ENCODE measurements around the gene VDAC2.

DNA sequence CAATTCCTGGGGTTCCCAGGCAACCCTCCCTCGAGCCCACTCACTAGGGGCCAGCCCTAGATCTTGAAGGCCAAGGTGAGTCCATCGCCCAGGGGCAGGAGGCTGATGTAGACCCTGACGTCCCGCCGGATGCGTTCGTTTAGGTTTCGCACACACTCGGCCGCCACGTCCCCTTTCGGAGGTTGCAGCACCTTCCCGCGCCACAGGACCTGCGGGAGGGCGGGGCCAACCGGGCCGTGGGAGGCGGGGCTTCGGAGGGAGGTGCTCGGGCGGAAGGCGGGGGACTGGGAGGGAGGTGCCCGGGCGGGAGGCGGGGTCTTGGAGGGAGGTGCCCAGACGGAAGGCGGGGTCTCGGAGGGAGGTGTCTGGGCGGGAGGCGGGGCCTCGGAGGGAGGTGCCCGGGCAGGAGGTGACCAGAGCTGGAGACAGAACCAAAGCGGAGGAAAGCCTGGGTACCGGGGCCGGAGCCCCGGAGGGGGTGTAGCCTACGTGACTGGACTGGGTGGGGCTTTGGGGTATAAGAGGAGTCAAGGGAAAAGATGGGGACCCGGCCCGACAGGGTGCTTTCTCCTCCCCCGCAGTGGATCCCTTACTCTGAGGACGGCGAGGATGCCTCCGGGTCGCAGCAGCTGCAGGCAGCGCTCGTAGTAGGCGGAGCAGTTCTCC, 23.6 kb downstream of the VDAC2 start:
- no peak for TF ChIP-seq POLR2A (IDR thresholded peaks at IDR 0.05)
- TF ChIP-seq, protein P1, sequence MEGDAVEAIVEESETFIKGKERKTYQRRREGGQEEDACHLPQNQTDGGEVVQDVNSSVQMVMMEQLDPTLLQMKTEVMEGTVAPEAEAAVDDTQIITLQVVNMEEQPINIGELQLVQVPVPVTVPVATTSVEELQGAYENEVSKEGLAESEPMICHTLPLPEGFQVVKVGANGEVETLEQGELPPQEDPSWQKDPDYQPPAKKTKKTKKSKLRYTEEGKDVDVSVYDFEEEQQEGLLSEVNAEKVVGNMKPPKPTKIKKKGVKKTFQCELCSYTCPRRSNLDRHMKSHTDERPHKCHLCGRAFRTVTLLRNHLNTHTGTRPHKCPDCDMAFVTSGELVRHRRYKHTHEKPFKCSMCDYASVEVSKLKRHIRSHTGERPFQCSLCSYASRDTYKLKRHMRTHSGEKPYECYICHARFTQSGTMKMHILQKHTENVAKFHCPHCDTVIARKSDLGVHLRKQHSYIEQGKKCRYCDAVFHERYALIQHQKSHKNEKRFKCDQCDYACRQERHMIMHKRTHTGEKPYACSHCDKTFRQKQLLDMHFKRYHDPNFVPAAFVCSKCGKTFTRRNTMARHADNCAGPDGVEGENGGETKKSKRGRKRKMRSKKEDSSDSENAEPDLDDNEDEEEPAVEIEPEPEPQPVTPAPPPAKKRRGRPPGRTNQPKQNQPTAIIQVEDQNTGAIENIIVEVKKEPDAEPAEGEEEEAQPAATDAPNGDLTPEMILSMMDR (IDR thresholded peaks at IDR 0.05): no peak
